Loucy (cell line): ENCODE results near the gene HUWE1.

Experiments
- EZH2phosphoT487 ChIP-seq: fragments of 200-600 bp; IDR thresholded peaks from 2 replicates; pipeline ENCODE4 v1.6.1; 2018; ENCODE audit warnings: antibody characterized with exemption, mild to moderate bottlenecking, moderate library complexity, borderline replicate concordance
- TF ChIP-seq, protein P1 (sequence below): fragments of 200-600 bp; sonication (generic); conservative IDR thresholded peaks from 2 replicates; pipeline ENCODE4 v1.5.1; 2014; ENCODE audit warnings: mild to moderate bottlenecking, antibody characterized with exemption, low read length

DNA sequence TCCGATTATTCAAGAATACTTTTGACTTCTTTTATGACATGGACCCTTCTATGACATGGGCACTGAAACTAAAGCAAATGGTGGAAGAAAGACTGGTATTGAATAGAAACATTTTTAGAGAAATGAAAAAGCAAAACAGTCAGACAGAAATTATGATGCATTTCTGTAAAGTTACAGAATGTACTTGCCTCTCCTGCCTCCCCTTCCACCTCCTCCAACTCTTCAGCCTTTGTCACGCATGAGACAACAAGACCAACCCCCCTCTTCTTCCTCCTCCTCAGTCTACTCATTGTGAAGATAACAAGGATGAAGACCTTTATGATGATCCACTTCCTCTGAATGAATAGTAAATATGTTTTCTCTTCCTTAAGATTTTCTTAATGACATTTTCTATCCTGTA lies 46.3 kb upstream of the HUWE1 start:
- TF ChIP-seq, protein P1, sequence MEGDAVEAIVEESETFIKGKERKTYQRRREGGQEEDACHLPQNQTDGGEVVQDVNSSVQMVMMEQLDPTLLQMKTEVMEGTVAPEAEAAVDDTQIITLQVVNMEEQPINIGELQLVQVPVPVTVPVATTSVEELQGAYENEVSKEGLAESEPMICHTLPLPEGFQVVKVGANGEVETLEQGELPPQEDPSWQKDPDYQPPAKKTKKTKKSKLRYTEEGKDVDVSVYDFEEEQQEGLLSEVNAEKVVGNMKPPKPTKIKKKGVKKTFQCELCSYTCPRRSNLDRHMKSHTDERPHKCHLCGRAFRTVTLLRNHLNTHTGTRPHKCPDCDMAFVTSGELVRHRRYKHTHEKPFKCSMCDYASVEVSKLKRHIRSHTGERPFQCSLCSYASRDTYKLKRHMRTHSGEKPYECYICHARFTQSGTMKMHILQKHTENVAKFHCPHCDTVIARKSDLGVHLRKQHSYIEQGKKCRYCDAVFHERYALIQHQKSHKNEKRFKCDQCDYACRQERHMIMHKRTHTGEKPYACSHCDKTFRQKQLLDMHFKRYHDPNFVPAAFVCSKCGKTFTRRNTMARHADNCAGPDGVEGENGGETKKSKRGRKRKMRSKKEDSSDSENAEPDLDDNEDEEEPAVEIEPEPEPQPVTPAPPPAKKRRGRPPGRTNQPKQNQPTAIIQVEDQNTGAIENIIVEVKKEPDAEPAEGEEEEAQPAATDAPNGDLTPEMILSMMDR: no peak
- TF ChIP-seq EZH2phosphoT487: no peak
